ENCODE data around the gene ABCD1. TPM values are rescaled to one million over a fixed set of nuclear protein-coding genes. Genes with fewer than 3 reads are reported as not detected.

The ABCD1 gene
- 13.6 and 14.7 TPM in 2 replicates for total RNA-seq

GRCh38 chrX:153724252-153725038 lies at the start of gene ABCD1, which contains the start of gene BCAP31:
TSS of gene ABCD1 (plus strand) at chrX:153724856. CDS start at chrX:153725267, 411 bp downstream.
TSS of gene BCAP31 (minus strand) at chrX:153724387. CDS start at chrX:153723244, 1,143 bp downstream.

DNA sequence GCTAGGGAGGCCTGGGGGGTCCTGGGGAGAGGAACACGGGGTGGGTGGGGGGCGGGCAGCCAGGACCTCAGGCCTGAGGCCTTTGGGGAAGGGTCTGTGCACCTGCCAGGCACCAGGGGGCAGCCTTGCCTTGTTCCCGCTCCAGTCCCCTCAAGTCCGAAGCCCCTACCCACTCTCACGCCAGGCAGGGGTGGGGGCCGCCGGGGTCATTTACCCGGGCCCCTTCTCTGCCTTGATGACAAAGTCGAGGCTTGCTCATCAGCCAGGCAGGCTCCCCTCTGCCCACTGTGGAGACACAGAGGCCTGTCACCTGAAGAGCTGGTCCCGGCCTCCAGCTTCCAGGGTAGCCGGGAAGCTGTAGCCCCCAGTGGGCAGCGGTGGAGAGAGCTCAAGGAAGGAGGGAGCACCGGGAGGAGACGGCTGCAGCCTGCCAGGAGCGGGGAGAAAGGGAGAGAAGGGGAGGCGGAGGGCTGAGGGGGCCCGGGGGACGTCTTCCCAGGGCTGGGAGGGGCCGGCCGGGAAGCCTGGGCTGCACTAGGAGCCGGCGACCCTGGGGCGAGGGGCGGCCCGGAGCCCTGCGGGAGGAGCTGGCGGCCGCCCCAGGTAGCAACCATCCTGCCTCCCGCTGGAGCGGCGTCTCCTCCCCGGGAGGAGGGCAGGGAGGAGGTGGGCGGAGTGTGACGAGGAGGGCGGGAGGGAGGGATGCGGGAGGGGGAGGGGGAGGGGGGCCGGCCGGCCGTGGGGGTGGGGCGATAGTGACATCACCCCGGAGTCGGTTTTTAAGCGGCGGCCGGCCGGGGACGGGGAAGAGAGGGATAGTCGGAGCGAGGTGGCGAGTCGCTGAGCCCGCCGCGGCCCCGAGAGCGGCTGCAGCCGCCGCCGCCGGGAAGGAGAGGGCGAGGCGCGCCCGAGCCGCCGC lies 37.3 kb upstream of the ABCD1 start, which contains the start of gene SLC6A8:
Gene SLC6A8 (plus strand): TSS at position 806 of the 919 bp plus-strand sequence. CDS start 649 bp downstream, outside the sequence.

DNA sequence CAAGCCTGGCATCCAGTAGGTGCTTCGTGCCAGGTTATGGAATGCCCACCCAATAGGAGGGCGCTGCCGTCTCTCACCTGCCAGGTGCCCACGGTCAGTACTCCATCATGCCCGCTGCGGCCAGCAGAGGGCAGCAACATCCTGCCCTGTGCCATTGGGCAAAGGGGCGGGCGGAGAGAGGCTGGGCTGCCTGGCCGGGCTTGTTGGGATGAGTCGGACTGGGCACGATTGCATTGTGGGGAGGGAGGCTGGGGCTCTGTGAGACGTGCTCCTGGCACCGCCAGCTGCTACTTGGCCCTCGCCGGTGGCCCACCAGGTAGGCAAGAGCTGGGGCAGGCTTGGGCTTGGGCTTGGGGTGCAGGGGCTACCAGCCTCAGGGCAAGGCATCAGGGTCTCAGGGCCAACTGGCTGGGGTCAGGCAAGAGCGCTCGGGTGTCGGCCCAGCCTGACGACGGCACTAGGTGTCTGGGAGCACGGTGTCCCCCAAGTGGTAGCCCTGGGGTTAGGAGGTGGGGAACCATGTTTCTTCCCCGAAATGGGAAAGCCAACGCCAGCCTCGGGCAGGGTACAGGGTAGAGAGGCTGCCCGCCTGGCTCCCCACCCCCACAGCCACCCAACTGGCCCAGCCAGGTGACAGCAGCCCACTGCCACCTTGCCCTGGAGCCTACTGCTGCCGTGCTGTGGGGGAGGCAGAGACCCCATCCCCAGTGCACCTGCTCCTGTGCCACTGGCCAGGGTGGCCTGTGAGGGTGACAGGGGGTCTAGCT lies 39.5 kb downstream of the ABCD1 start, which contains the start of gene PLXNB3:
Gene PLXNB3 (plus strand): TSS at position 261 of the 767 bp plus-strand sequence. CDS start 1,287 bp downstream, outside the sequence.

DNA sequence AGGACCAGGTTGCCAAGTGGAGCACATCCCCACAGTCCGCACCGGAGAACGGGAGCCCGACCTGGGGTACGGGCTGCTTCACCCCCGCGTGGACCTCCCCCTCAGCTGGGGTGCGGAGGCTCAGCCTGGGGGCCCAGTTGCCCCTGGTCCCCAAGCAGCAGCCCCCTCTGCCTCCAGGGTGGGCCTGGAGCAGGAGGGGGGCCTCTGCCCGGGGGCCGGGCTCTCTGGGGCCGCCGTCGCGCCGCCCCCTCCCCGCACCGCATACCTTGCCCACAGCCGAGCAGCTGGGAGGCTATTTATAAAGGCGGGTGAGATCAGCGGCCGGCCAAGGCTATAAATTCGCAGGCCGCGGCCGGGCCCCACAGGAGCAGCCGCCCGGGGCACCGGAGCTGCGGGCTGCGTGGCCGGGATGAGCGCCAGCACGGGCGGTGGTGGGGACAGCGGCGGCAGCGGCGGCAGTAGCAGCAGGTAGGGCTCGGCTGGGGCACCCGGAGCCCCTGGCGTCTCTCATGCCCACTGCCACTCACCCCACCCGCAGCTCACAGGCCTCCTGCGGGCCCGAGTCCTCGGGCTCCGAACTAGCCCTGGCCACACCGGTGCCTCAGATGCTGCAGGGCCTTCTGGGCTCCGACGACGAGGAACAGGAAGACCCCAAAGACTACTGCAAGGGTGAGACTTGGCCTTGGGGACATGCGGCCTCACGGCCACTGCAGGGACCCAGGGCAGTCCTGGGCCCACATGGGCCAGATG lies 56.2 kb downstream of the ABCD1 start, which contains the start of gene SRPK3:
Gene SRPK3 (plus strand): TSS at position 364 of the 750 bp plus-strand sequence. CDS start 46 bp downstream, at position 410.

Other genes starting within 250 kb of the ABCD1 start
- gene BGN, start 229.9 kb upstream of the ABCD1 start, total RNA-seq = 56.3 and 168 TPM in 2 replicates
- not detected in 2 replicates for gene ATP2B3, start 207.2 kb upstream of the ABCD1 start, total RNA-seq
- gene CCNQ, start 125.7 kb upstream of the ABCD1 start, total RNA-seq = 28.3 and 30.9 TPM in 2 replicates
- gene DUSP9, start 77.7 kb upstream of the ABCD1 start, total RNA-seq = not detected in 2 replicates
- gene PNCK, start 51.0 kb upstream of the ABCD1 start, total RNA-seq = under 0.01 and 0.06 TPM in 2 replicates
- 9.5 and 11.9 TPM in 2 replicates for gene SLC6A8, start 36.9 kb upstream of the ABCD1 start, total RNA-seq
- 171 and 208 TPM in 2 replicates for gene BCAP31, start 469 bp upstream of the ABCD1 start, total RNA-seq
- gene PLXNB3, start 39.4 kb downstream of the ABCD1 start, total RNA-seq = 4.3 and 7.5 TPM in 2 replicates
- gene SRPK3, start 56.2 kb downstream of the ABCD1 start, total RNA-seq = 0.26 and 0.56 TPM in 2 replicates
- 57.4 and 67.8 TPM in 2 replicates for gene IDH3G, start 69.5 kb downstream of the ABCD1 start, total RNA-seq
- gene SSR4, start 69.8 kb downstream of the ABCD1 start, total RNA-seq = 168 and 219 TPM in 2 replicates
- gene PDZD4, start 105.7 kb downstream of the ABCD1 start, total RNA-seq = 0.37 and 0.53 TPM in 2 replicates
- gene L1CAM, start 161.3 kb downstream of the ABCD1 start, total RNA-seq = under 0.01 and 0.13 TPM in 2 replicates
- not detected in 2 replicates for gene AVPR2, start 179.8 kb downstream of the ABCD1 start, total RNA-seq
- 1.1 and 1.2 TPM in 2 replicates for gene ARHGAP4, start 201.4 kb downstream of the ABCD1 start, total RNA-seq
- gene NAA10, start 210.2 kb downstream of the ABCD1 start, total RNA-seq = 42.7 and 52.8 TPM in 2 replicates
- gene RENBP, start 219.8 kb downstream of the ABCD1 start, total RNA-seq = 18.8 and 20.8 TPM in 2 replicates
- 11.8 and 12.7 TPM in 2 replicates for gene HCFC1, start 247.0 kb downstream of the ABCD1 start, total RNA-seq
- 6.4 and 7.3 TPM in 2 replicates for gene TMEM187, start 247.9 kb downstream of the ABCD1 start, total RNA-seq

Measured in aortic smooth muscle cell (primary cell).